IMR-90 (cell line): ENCODE measurements around the gene ZNF280A. TPM values are rescaled to one million over a fixed set of nuclear protein-coding genes. Genes with fewer than 3 reads are reported as not detected.

Source experiments
- ATAC-seq: fragments of 200-7000 bp; cut with Tn5 transposase; 2 replicates; pipeline ENCODE4 v1.9.1; 2020; ENCODE audit warnings: low read depth, mild to moderate bottlenecking, moderate library complexity
- BruUV-seq: library from RNA; stranded (reverse); fragments of 400-500 nt; replicated peaks from 2 replicates; lab custom pipeline; 2021; lab: Mats Ljungman, UMichigan
- CTCF ChIA-PET: fragments of 300-600 bp; formaldehyde crosslinking; extraction: SDS; loops from one replicate; lab custom pipeline; 2021; ENCODE audit warnings: antibody characterized with exemption; lab: Yijun Ruan, JAX
- POLR2A ChIA-PET: fragments of 300-600 bp; sonication (Branson Sonifier 250); formaldehyde crosslinking; loops from one replicate; lab custom pipeline; 2022; ENCODE audit warnings: antibody characterized with exemption; ENCODE audit not compliant: unreplicated experiment; lab: Charles Lee
- DNase-seq: peaks from one replicate; pipeline ENCODE4 v3.0.0; 2013
- H2AFZ ChIP-seq: replicated peaks from 2 replicates; pipeline ENCODE3; 2013; ENCODE audit warnings: low read length, mild to moderate bottlenecking; ENCODE audit not compliant: poor library complexity
- H2AK5ac ChIP-seq: 2 replicates; pipeline ENCODE4 v1.6.1; 2013; ENCODE audit warnings: low read depth, low read length, inconsistent platforms
- H2AK9ac ChIP-seq: replicated peaks from 2 replicates; pipeline ENCODE3; 2013; ENCODE audit warnings: mild to moderate bottlenecking, low read depth, low read length, moderate library complexity; ENCODE audit not compliant: poor library complexity
- H2BK120ac ChIP-seq: 2 replicates; pipeline ENCODE4 v1.6.1; 2013; ENCODE audit warnings: low read depth, low read length, inconsistent platforms
- H2BK15ac ChIP-seq: 3 replicates; pipeline ENCODE4 v1.6.1; 2013; ENCODE audit warnings: low read depth, low read length, inconsistent platforms
- H2BK20ac ChIP-seq: 2 replicates; pipeline ENCODE4 v1.6.1; 2013; ENCODE audit warnings: low read depth, mild to moderate bottlenecking, inconsistent platforms, low read length, moderate library complexity
- H2BK5ac ChIP-seq: 2 replicates; pipeline ENCODE4 v1.6.1; 2013; ENCODE audit warnings: mild to moderate bottlenecking, low read depth, low read length, inconsistent platforms; ENCODE audit not compliant: poor library complexity, severe bottlenecking
- H3K14ac ChIP-seq: replicated peaks from 2 replicates; pipeline ENCODE4 v1.6.1; 2013; ENCODE audit warnings: low read depth, low read length, inconsistent platforms
- H3K18ac ChIP-seq: 2 replicates; pipeline ENCODE4 v1.6.1; 2013; ENCODE audit warnings: low read depth, low read length, control low read depth
- H3K23ac ChIP-seq: 2 replicates; pipeline ENCODE4 v1.6.1; 2013; ENCODE audit warnings: low read depth, low read length, inconsistent platforms
- H3K27ac ChIP-seq: 2 replicates; pipeline ENCODE4 v1.5.1; 2013; ENCODE audit warnings: mild to moderate bottlenecking, control low read depth, low read length; ENCODE audit not compliant: insufficient read depth
- H3K27me3 ChIP-seq: 2 replicates; pipeline ENCODE4 v1.6.1; 2013; ENCODE audit warnings: low read length; ENCODE audit not compliant: control insufficient read depth, insufficient read depth
- H3K36me3 ChIP-seq: 2 replicates; pipeline ENCODE4 v1.6.1; 2013; ENCODE audit warnings: low read length, mixed read lengths; ENCODE audit not compliant: control insufficient read depth, insufficient read depth
- H3K4ac ChIP-seq: 2 replicates; pipeline ENCODE4 v1.6.1; 2013; ENCODE audit warnings: low read depth, low read length, inconsistent platforms
- H3K4me1 ChIP-seq: 2 replicates; pipeline ENCODE4 v1.6.1; 2013; ENCODE audit warnings: low read length, mixed read lengths; ENCODE audit not compliant: control insufficient read depth, insufficient read depth
- H3K4me2 ChIP-seq: 2 replicates; pipeline ENCODE4 v1.6.1; 2013; ENCODE audit warnings: low read depth, mild to moderate bottlenecking, control low read depth, low read length, moderate library complexity
- H3K4me3 ChIP-seq: 2 replicates; pipeline ENCODE4 v1.5.1; 2013; ENCODE audit warnings: low read depth, mild to moderate bottlenecking, control low read depth, low read length, moderate library complexity; ENCODE audit not compliant: insufficient read depth
- H3K56ac ChIP-seq: 2 replicates; pipeline ENCODE4 v1.6.1; 2013; ENCODE audit warnings: low read length, inconsistent platforms; ENCODE audit not compliant: insufficient read depth; ENCODE audit errors: extremely low read depth
- H3K79me1 ChIP-seq, 2 experiments: 2 replicates each; pipeline ENCODE4 v1.6.1; 2013; ENCODE audit warnings: low read length in 2 of 2, inconsistent platforms in 1 of 2, low read depth in 1 of 2
- H3K9ac ChIP-seq: 2 replicates; pipeline ENCODE4 v1.6.1; 2013; ENCODE audit warnings: low read depth, low read length, control low read depth
- H3K9me1 ChIP-seq: 2 replicates; pipeline ENCODE4 v1.6.1; 2013; ENCODE audit warnings: low read length, inconsistent platforms; ENCODE audit not compliant: insufficient read depth
- H3K9me3 ChIP-seq: 2 replicates; pipeline ENCODE4 v1.6.1; 2013; ENCODE audit warnings: low read length; ENCODE audit not compliant: control insufficient read depth, insufficient read depth
- H4K20me1 ChIP-seq: 2 replicates; pipeline ENCODE4 v1.6.1; 2013; ENCODE audit warnings: low read length, inconsistent platforms; ENCODE audit not compliant: insufficient read depth
- H4K5ac ChIP-seq: 2 replicates; pipeline ENCODE4 v1.6.1; 2013; ENCODE audit warnings: mild to moderate bottlenecking, low read depth, low read length, control low read depth
- H4K8ac ChIP-seq, 2 experiments: 2 replicates each; pipeline ENCODE4 v1.6.1; 2013; ENCODE audit warnings: low read depth in 2 of 2, low read length in 2 of 2, control low read depth in 1 of 2, inconsistent platforms in 1 of 2
- H4K91ac ChIP-seq: 2 replicates; pipeline ENCODE4 v1.6.1; 2013; ENCODE audit warnings: low read depth, low read length, inconsistent platforms; ENCODE audit not compliant: insufficient read depth
- CEBPB ChIP-seq: IDR thresholded peaks from 2 replicates; pipeline ENCODE4 v1.6.1; 2012; ENCODE audit warnings: low read depth, low read length, improper control_type of control experiment
- CTCF ChIP-seq: conservative IDR thresholded peaks from 2 replicates; pipeline ENCODE4 v1.5.1; 2012; ENCODE audit warnings: mild to moderate bottlenecking, low read depth, low read length, improper control_type of control experiment
- ELK1 ChIP-seq: fragments of 150-350 bp; IDR thresholded peaks from 2 replicates; pipeline ENCODE4 v1.6.1; 2016; ENCODE audit warnings: low read depth, mild to moderate bottlenecking, low read length, moderate library complexity, borderline replicate concordance
- POLR2A ChIP-seq: IDR thresholded peaks from 2 replicates; pipeline ENCODE4 v1.6.1; 2012; ENCODE audit warnings: mild to moderate bottlenecking, low read depth, low read length
- WGBS, 2 experiments: methylation state at CpG; one replicate each; pipeline versions ENCODE4 v1.1.5 to v1.1.7; 2013; ENCODE audit warnings: missing lambda C conversion rate in 2 of 2; ENCODE audit not compliant: insufficient read length in 1 of 2; ENCODE audit errors: extremely low coverage in 2 of 2; 5-methylcytosine and 5-hydroxymethylcytosine counted together
- dilution Hi-C: fragments of 300-500 bp; cut with HindIII; formaldehyde crosslinking; loops from one replicate; pipeline ENCODE4 v1.14.3; 2018; ENCODE audit warnings: low sequenced_read_pairs; ENCODE audit not compliant: unreplicated experiment
- in situ Hi-C: fragments of 300-500 bp; cut with MboI; formaldehyde crosslinking; loops from 3 replicates; pipeline ENCODE4 v1.14.3; 2019; ENCODE audit warnings: low sequenced_read_pairs, inconsistent platforms, mixed read lengths
- intact Hi-C: fragments of 100-400 bp; cut with micrococcal nuclease; formaldehyde crosslinking; loops from 2 replicates; pipeline ENCODE4 v1.10.0; 2022
- polyA plus RNA-seq, 3 experiments: library from polyadenylated mRNA; depleted of rRNA; stranded (reverse); fragments of >200 nt; gene quantifications; 2 replicates each; pipeline ENCODE4 v1.2.3, GENCODE V29; 2012; ENCODE audit warnings: low replicate concordance in 1 of 3
- total RNA-seq: library from RNA; depleted of rRNA; stranded (reverse); fragments of >200 nt; gene quantifications from 2 replicates; pipeline ENCODE4 v1.2.3, GENCODE V29; 2012

The ZNF280A gene
- total and polyA plus RNA-seq, 2 of the 4 experiments (the other 2 are of a cell fraction): not detected

- Histone ChIP-seq H3K4me3 (no peak overlapping the region), H2BK5ac (no peak overlapping the region), H2AFZ (no peak overlapping the region), H3K4me1 (no peaks in the 10 kb centered on the region), H2AK9ac (no peak overlapping the region), H4K91ac (no peak overlapping the region), H4K20me1 (no peaks in the 10 kb centered on the region), H3K56ac (no peak overlapping the region), H3K27me3 (no peaks in the 10 kb centered on the region), H2BK120ac (no peak overlapping the region), H3K79me1 (no peaks in the 10 kb centered on the region), H2BK20ac (no peak overlapping the region), H3K4ac (no peak overlapping the region), H3K4me2 (no peak overlapping the region), H3K36me3 (no peaks in the 10 kb centered on the region), H3K14ac (no peak overlapping the region), H3K9me3 (no peaks in the 10 kb centered on the region), H3K18ac (no peak overlapping the region), H3K27ac (no peak overlapping the region), H3K9ac (no peak overlapping the region), H4K5ac (no peak overlapping the region), H3K23ac (no peak overlapping the region), H4K8ac (no peak overlapping the region), H2AK5ac (no peak overlapping the region), H2BK15ac (no peak overlapping the region), H3K9me1 (no peaks in the 10 kb centered on the region)
- ChIA-PET POLR2A (no interaction called here), CTCF (no interaction called here)
- BruUV-seq: no TSS peak
- intact Hi-C loops: no loop called here
- dilution Hi-C loops: no loop called here
- TF ChIP-seq ELK1 (no peak), CEBPB (no peak), CTCF (no peak), POLR2A (no peak)
- WGBS, 2 experiments: no CpG with 5 or more reads among the region's 6 CpGs
- DNase-seq (no peak), ATAC-seq (no peak)
- in situ Hi-C loops: no loop called here
These were observed 16.4 kb upstream of the ZNF280A start for GRCh38 chr22:22536515-22536914.
